ENCODE measurements around the gene GLI3.

Gene GLI3

GRCh38 chr7:41948503-41948902 lies 288.5 kb downstream of the GLI3 start:
- CTCF ChIA-PET, result interaction anchor here (1.1 kb wide), 2 partner anchors 348 to 676 kb away, joined by 3 to 4 read pairs; no protein-coding TSS in a partner anchor
- H3K9me3 ChIP-seq (ENCODE audit: control insufficient read depth, insufficient read depth, low read depth, low read length), result no peaks in the 10 kb centered on the region

More at GRCh38 chr7:41948503-41948902, 288.5 kb downstream of the GLI3 start:
- no peak overlapping the region for H3K27ac ChIP-seq (ENCODE audit: extremely low read depth, low read depth, low read length)
- TF ChIP-seq ZBTB1 (tag by site-specific recombination; IDR thresholded peaks at IDR 0.05), result no peak
- no peak for TF ChIP-seq ZNF530 (tag by site-specific recombination; IDR thresholded peaks at IDR 0.05; ENCODE audit: low read depth)
- no peak for TF ChIP-seq GLIS2 (tag by site-specific recombination; IDR thresholded peaks at IDR 0.05)
- TF ChIP-seq MEIS1 (CRISPR knock-in tag; IDR thresholded peaks at IDR 0.05; ENCODE audit: borderline replicate concordance), result no peak
- TF ChIP-seq ZBTB11 (tag by site-specific recombination; conservative IDR thresholded peaks at IDR 0.05; ENCODE audit: low read depth), result no peak
- TF ChIP-seq CTCF (tag by site-specific recombination; IDR thresholded peaks at IDR 0.05), result no peak
- TF ChIP-seq KLF17 (tag by site-specific recombination; IDR thresholded peaks at IDR 0.05), result no peak
- TF ChIP-seq ZNF624 (tag by site-specific recombination; IDR thresholded peaks at IDR 0.05), result no peak
- no peak for TF ChIP-seq ZNF692 (tag by site-specific recombination; IDR thresholded peaks at IDR 0.05)
- TF ChIP-seq ZNF473 (tag by site-specific recombination; IDR thresholded peaks at IDR 0.05), result no peak
- TF ChIP-seq ZNF768 (tag by site-specific recombination; IDR thresholded peaks at IDR 0.05), result no peak
- TF ChIP-seq ZNF791 (tag by site-specific recombination; IDR thresholded peaks at IDR 0.05), result no peak
- TF ChIP-seq ATF2 (tag by site-specific recombination; IDR thresholded peaks at IDR 0.05; ENCODE audit: low read depth), result no peak
- no peak for TF ChIP-seq GFI1B (tag by site-specific recombination; IDR thresholded peaks at IDR 0.05)
- TF ChIP-seq ZNF670 (tag by site-specific recombination; IDR thresholded peaks at IDR 0.05; ENCODE audit: low read depth), result no peak
- no peak for TF ChIP-seq ZNF664 (tag by site-specific recombination; IDR thresholded peaks at IDR 0.05)
- no peak for TF ChIP-seq ZNF354C (tag by site-specific recombination; IDR thresholded peaks at IDR 0.05; ENCODE audit: borderline replicate concordance, low read depth)
- TF ChIP-seq ZNF555 (tag by site-specific recombination; conservative IDR thresholded peaks at IDR 0.05), result no peak
- no peak for TF ChIP-seq SCRT2 (tag by site-specific recombination; IDR thresholded peaks at IDR 0.05)
- H3K4me1 ChIP-seq (ENCODE audit: control insufficient read depth, insufficient read depth, low read length), result no peaks in the 10 kb centered on the region
- POLR2A ChIA-PET, result no interaction called here
- no peaks in the 10 kb centered on the region for H3K36me3 ChIP-seq (ENCODE audit: control insufficient read depth in 2 of 2, insufficient read depth in 1 of 2, low read length in 2 of 2)
- H3K4me3 ChIP-seq (ENCODE audit: low read depth, low read length), result no peak overlapping the region
